GM12878 (cell line): Measurements from ENCODE around the gene HEXIM1. TPM values are rescaled to one million over a fixed set of nuclear protein-coding genes. Genes with fewer than 3 reads are reported as not detected.

Experiments used
- ATF2 ChIP-seq: IDR thresholded peaks from 2 replicates; pipeline ENCODE4 v1.6.1; 2012; ENCODE audit warnings: low read length, inconsistent platforms
- CBX5 ChIP-seq: sonication (generic); IDR thresholded peaks from 2 replicates; pipeline ENCODE4 v1.6.1; 2016; ENCODE audit warnings: low read depth, moderate library complexity, mild to moderate bottlenecking, inconsistent platforms
- EED ChIP-seq: sonication (generic); IDR thresholded peaks from 2 replicates; pipeline ENCODE4 v1.6.1; 2016; ENCODE audit warnings: antibody characterized with exemption, low read depth
- HDGF ChIP-seq: fragments of 450-650 bp; IDR thresholded peaks from 2 replicates; pipeline ENCODE4 v1.6.1; 2016; ENCODE audit warnings: antibody characterized with exemption
- MEF2A ChIP-seq: IDR thresholded peaks from 2 replicates; pipeline ENCODE4 v1.6.1; 2011; ENCODE audit warnings: low read depth, mild to moderate bottlenecking, low read length, moderate library complexity; ENCODE audit not compliant: insufficient read depth
- MYB ChIP-seq: fragments of 150-350 bp; IDR thresholded peaks from 2 replicates; pipeline ENCODE4 v1.6.1; 2014; ENCODE audit warnings: mild to moderate bottlenecking, low read depth, low read length, borderline replicate concordance
- PBX3 ChIP-seq: IDR thresholded peaks from 2 replicates; pipeline ENCODE4 v1.6.1; 2011; ENCODE audit warnings: mild to moderate bottlenecking, low read depth, low read length, moderate library complexity; ENCODE audit not compliant: insufficient replicate concordance
- SMC3 ChIP-seq: IDR thresholded peaks from 2 replicates; pipeline ENCODE4 v1.6.1; 2011; ENCODE audit warnings: low read length, improper control_type of control experiment, borderline replicate concordance
- TARDBP ChIP-seq: IDR thresholded peaks from 2 replicates; pipeline ENCODE4 v1.6.1; 2016; ENCODE audit warnings: borderline replicate concordance
- ZNF622 ChIP-seq: fragments of 450-650 bp; IDR thresholded peaks from 2 replicates; pipeline ENCODE4 v1.6.1; 2017; ENCODE audit warnings: mild to moderate bottlenecking, inconsistent platforms
- polyA plus RNA-seq, 11 experiments: library from polyadenylated mRNA; depleted of rRNA in 4 of 11; unstranded in 6 of 11; stranded (reverse) in 5 of 11; fragments of >200 nt; fragmentation: Nextera tagmentation in 4 of 11; fragmentation: Illumina TruSeq in 1 of 11; extraction: Ambion mirVana in 4 of 11; extraction: Trizol in 1 of 11; gene quantifications; 1 replicate in 1 of 11; 2 replicates in 10 of 11; pipeline versions ENCODE4 v1.2.1 to v1.2.3, GENCODE V29; 2011 to 2016; ENCODE audit warnings: inconsistent platforms in 2 of 11, missing spikeins in 2 of 11, low read depth in 1 of 11
- total RNA-seq, 4 experiments: library from RNA; depleted of rRNA in 3 of 4; stranded (reverse); fragments of >200 nt in 3 of 4; fragmentation: Illumina TruSeq in 1 of 4; extraction: Trizol in 1 of 4; gene quantifications; 2 replicates each; pipeline versions ENCODE4 v1.2.1 to v1.2.3, GENCODE V29; 2013 to 2021
- TF ChIP-seq, protein P1 (sequence below): fragments of 450-650 bp; IDR thresholded peaks from 2 replicates; pipeline ENCODE4 v1.6.1; 2016; ENCODE audit warnings: mild to moderate bottlenecking, moderate library complexity, borderline replicate concordance
- TF ChIP-seq, protein P2 (sequence below): IDR thresholded peaks from 2 replicates; pipeline ENCODE4 v1.6.1; 2012; ENCODE audit warnings: mild to moderate bottlenecking, low read depth, low read length
- TF ChIP-seq, protein P3 (sequence below): IDR thresholded peaks from 2 replicates; pipeline ENCODE4 v1.6.1; 2011; ENCODE audit warnings: low read depth, mild to moderate bottlenecking, low read length, moderate library complexity, borderline replicate concordance; ENCODE audit errors: extremely low read depth

The HEXIM1 gene
- total and polyA plus RNA-seq, 10 of the 15 experiments (the other 5 are each of a cell fraction or from before 2014, with no cell fraction given), result 1.9 to 24.1 (median 9.0) TPM

GRCh38 chr17:45148183-45149036 is at the start of gene HEXIM1 (continued):
- TF ChIP-seq, protein P1, sequence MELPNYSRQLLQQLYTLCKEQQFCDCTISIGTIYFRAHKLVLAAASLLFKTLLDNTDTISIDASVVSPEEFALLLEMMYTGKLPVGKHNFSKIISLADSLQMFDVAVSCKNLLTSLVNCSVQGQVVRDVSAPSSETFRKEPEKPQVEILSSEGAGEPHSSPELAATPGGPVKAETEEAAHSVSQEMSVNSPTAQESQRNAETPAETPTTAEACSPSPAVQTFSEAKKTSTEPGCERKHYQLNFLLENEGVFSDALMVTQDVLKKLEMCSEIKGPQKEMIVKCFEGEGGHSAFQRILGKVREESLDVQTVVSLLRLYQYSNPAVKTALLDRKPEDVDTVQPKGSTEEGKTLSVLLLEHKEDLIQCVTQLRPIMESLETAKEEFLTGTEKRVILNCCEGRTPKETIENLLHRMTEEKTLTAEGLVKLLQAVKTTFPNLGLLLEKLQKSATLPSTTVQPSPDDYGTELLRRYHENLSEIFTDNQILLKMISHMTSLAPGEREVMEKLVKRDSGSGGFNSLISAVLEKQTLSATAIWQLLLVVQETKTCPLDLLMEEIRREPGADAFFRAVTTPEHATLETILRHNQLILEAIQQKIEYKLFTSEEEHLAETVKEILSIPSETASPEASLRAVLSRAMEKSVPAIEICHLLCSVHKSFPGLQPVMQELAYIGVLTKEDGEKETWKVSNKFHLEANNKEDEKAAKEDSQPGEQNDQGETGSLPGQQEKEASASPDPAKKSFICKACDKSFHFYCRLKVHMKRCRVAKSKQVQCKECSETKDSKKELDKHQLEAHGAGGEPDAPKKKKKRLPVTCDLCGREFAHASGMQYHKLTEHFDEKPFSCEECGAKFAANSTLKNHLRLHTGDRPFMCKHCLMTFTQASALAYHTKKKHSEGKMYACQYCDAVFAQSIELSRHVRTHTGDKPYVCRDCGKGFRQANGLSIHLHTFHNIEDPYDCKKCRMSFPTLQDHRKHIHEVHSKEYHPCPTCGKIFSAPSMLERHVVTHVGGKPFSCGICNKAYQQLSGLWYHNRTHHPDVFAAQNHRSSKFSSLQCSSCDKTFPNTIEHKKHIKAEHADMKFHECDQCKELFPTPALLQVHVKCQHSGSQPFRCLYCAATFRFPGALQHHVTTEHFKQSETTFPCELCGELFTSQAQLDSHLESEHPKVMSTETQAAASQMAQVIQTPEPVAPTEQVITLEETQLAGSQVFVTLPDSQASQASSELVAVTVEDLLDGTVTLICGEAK, result no peak
- TF ChIP-seq HDGF, result peak; percentile 98
- TF ChIP-seq, protein P2, sequence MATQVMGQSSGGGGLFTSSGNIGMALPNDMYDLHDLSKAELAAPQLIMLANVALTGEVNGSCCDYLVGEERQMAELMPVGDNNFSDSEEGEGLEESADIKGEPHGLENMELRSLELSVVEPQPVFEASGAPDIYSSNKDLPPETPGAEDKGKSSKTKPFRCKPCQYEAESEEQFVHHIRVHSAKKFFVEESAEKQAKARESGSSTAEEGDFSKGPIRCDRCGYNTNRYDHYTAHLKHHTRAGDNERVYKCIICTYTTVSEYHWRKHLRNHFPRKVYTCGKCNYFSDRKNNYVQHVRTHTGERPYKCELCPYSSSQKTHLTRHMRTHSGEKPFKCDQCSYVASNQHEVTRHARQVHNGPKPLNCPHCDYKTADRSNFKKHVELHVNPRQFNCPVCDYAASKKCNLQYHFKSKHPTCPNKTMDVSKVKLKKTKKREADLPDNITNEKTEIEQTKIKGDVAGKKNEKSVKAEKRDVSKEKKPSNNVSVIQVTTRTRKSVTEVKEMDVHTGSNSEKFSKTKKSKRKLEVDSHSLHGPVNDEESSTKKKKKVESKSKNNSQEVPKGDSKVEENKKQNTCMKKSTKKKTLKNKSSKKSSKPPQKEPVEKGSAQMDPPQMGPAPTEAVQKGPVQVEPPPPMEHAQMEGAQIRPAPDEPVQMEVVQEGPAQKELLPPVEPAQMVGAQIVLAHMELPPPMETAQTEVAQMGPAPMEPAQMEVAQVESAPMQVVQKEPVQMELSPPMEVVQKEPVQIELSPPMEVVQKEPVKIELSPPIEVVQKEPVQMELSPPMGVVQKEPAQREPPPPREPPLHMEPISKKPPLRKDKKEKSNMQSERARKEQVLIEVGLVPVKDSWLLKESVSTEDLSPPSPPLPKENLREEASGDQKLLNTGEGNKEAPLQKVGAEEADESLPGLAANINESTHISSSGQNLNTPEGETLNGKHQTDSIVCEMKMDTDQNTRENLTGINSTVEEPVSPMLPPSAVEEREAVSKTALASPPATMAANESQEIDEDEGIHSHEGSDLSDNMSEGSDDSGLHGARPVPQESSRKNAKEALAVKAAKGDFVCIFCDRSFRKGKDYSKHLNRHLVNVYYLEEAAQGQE, result peak; percentile 41; the same call in 1 of the 2 replicates
- TF ChIP-seq, protein P3, sequence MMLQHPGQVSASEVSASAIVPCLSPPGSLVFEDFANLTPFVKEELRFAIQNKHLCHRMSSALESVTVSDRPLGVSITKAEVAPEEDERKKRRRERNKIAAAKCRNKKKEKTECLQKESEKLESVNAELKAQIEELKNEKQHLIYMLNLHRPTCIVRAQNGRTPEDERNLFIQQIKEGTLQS, result no peak
- no peak for TF ChIP-seq TARDBP
- peak; percentile 86 for TF ChIP-seq PBX3
- no peak for TF ChIP-seq ATF2
- peak; percentile 84 for TF ChIP-seq MYB
- peak; percentile 94 for TF ChIP-seq EED
- no peak for TF ChIP-seq SMC3
- TF ChIP-seq ZNF622, result no peak
- no peak; the same call in 1 of the 2 replicates for TF ChIP-seq CBX5
- TF ChIP-seq MEF2A, result peak; percentile 67
